H9 (cell line): Measurements from ENCODE around the gene METRNL. TPM values are rescaled to one million over a fixed set of nuclear protein-coding genes. Genes with fewer than 3 reads are reported as not detected.

Source experiments
- DNase-seq: peaks from one replicate; pipeline ENCODE4 v3.0.0-alpha.2; 2017
- H2AFZ ChIP-seq: one replicate; pipeline ENCODE4 v1.6.1; 2013; ENCODE audit warnings: mild to moderate bottlenecking, low read length, control low read depth, moderate library complexity
- H2AK5ac ChIP-seq: 2 replicates; pipeline ENCODE4 v1.6.1; 2013; ENCODE audit warnings: low read length, control low read depth, mixed read lengths; ENCODE audit not compliant: insufficient read length
- H2BK120ac ChIP-seq: one replicate; pipeline ENCODE4 v1.6.1; 2013; ENCODE audit warnings: low read depth, mild to moderate bottlenecking, low read length, control low read depth, inconsistent platforms; ENCODE audit not compliant: poor library complexity, severe bottlenecking
- H2BK12ac ChIP-seq: 2 replicates; pipeline ENCODE4 v1.6.1; 2013; ENCODE audit warnings: low read length, control low read depth, mixed read lengths, low read depth; ENCODE audit not compliant: insufficient read length
- H2BK15ac ChIP-seq: 2 replicates; pipeline ENCODE4 v1.6.1; 2013; ENCODE audit warnings: low read depth, low read length, control low read depth
- H2BK20ac ChIP-seq: one replicate; pipeline ENCODE4 v1.6.1; 2013; ENCODE audit warnings: low read depth, mild to moderate bottlenecking, low read length, control low read depth, inconsistent platforms; ENCODE audit not compliant: poor library complexity, severe bottlenecking
- H2BK5ac ChIP-seq: 2 replicates; pipeline ENCODE4 v1.6.1; 2013; ENCODE audit warnings: low read length, control low read depth, mixed read lengths; ENCODE audit not compliant: insufficient read length
- H3K14ac ChIP-seq: 2 replicates; pipeline ENCODE4 v1.6.1; 2013; ENCODE audit warnings: low read length, control low read depth; ENCODE audit not compliant: insufficient read depth
- H3K18ac ChIP-seq: 2 replicates; pipeline ENCODE4 v1.6.1; 2013; ENCODE audit warnings: low read depth, mild to moderate bottlenecking, mixed read lengths, low read length, control low read depth; ENCODE audit not compliant: insufficient read length
- H3K23ac ChIP-seq: 2 replicates; pipeline ENCODE4 v1.6.1; 2013; ENCODE audit warnings: low read length, control low read depth, mixed read lengths, low read depth; ENCODE audit not compliant: insufficient read length
- H3K23me2 ChIP-seq: 2 replicates; pipeline ENCODE4 v1.6.1; 2013; ENCODE audit warnings: low read depth, mild to moderate bottlenecking, mixed read lengths, low read length, control low read depth; ENCODE audit not compliant: insufficient read length, poor library complexity, severe bottlenecking
- H3K27ac ChIP-seq: 2 replicates; pipeline ENCODE4 v1.5.1; 2013; ENCODE audit warnings: low read length, control low read depth, mixed read lengths, low read depth; ENCODE audit not compliant: insufficient read length
- H3K27me3 ChIP-seq: 2 replicates; pipeline ENCODE4 v1.6.1; 2013; ENCODE audit warnings: low read length, control low read depth, inconsistent platforms; ENCODE audit not compliant: insufficient read depth
- H3K4ac ChIP-seq: 2 replicates; pipeline ENCODE4 v1.6.1; 2013; ENCODE audit warnings: low read depth, mild to moderate bottlenecking, control low read depth, inconsistent platforms, low read length, moderate library complexity
- H3K4me1 ChIP-seq: 2 replicates; pipeline ENCODE4 v1.6.1; 2013; ENCODE audit warnings: low read length, control low read depth, inconsistent platforms; ENCODE audit not compliant: insufficient read depth
- H3K4me2 ChIP-seq: 2 replicates; pipeline ENCODE4 v1.6.1; 2013; ENCODE audit warnings: low read length, control low read depth, mixed read lengths; ENCODE audit not compliant: insufficient read length, insufficient read depth
- H3K56ac ChIP-seq: 2 replicates; pipeline ENCODE4 v1.6.1; 2013; ENCODE audit warnings: low read depth, mild to moderate bottlenecking, mixed read lengths, low read length, control low read depth; ENCODE audit not compliant: insufficient read length
- H3K79me1 ChIP-seq: 2 replicates; pipeline ENCODE4 v1.6.1; 2013; ENCODE audit warnings: low read depth, mild to moderate bottlenecking, moderate library complexity, low read length, control low read depth, inconsistent platforms; ENCODE audit not compliant: insufficient read depth, poor library complexity, severe bottlenecking
- H3K79me2 ChIP-seq: 2 replicates; pipeline ENCODE4 v1.6.1; 2013; ENCODE audit warnings: low read length, control low read depth, inconsistent platforms; ENCODE audit not compliant: insufficient read depth
- H3K9ac ChIP-seq: 2 replicates; pipeline ENCODE4 v1.6.1; 2013; ENCODE audit warnings: low read length, control low read depth, mixed read lengths; ENCODE audit not compliant: insufficient read length; ENCODE audit errors: extremely low read depth
- H3K9me3 ChIP-seq: one replicate; pipeline ENCODE4 v1.6.1; 2013; ENCODE audit warnings: low read depth, low read length, inconsistent platforms; ENCODE audit not compliant: control insufficient read depth
- H3T11ph ChIP-seq: one replicate; pipeline ENCODE4 v1.6.1; 2013; ENCODE audit warnings: mild to moderate bottlenecking, low read length, control low read depth, inconsistent platforms
- H4K20me1 ChIP-seq: one replicate; pipeline ENCODE4 v1.6.1; 2013; ENCODE audit not compliant: control insufficient read depth, insufficient read length, insufficient read depth
- H4K5ac ChIP-seq: 2 replicates; pipeline ENCODE4 v1.6.1; 2013; ENCODE audit warnings: low read depth, mild to moderate bottlenecking, mixed read lengths, low read length, control low read depth; ENCODE audit not compliant: insufficient read length
- H4K8ac ChIP-seq: replicated peaks from 2 replicates; pipeline ENCODE4 v1.6.1; 2013; ENCODE audit warnings: low read length, control low read depth, mixed read lengths, low read depth; ENCODE audit not compliant: insufficient read length
- H4K91ac ChIP-seq: 2 replicates; pipeline ENCODE4 v1.6.1; 2013; ENCODE audit warnings: low read depth, mild to moderate bottlenecking, moderate library complexity, mixed read lengths, low read length, control low read depth; ENCODE audit not compliant: insufficient read length
- H3K27ac Mint-ChIP-seq, 3 experiments: 2 replicates in 2 of 3; 3 replicates in 1 of 3; pipeline ENCODE4 v1.8.0; 2020 to 2021; ENCODE audit warnings: mixed read lengths in 3 of 3, mild to moderate bottlenecking in 1 of 3, moderate library complexity in 1 of 3
- H3K27me3 Mint-ChIP-seq: 2 replicates; pipeline ENCODE4 v1.8.0; 2021; ENCODE audit warnings: low read depth, mild to moderate bottlenecking, moderate library complexity, mixed read lengths
- H3K36me3 Mint-ChIP-seq, 3 experiments: 2 replicates in 2 of 3; 3 replicates in 1 of 3; pipeline ENCODE4 v1.8.0; 2020 to 2021; ENCODE audit warnings: low read depth in 3 of 3, mixed read lengths in 3 of 3; ENCODE audit not compliant: insufficient read depth in 1 of 3
- H3K4me1 Mint-ChIP-seq, 2 experiments: 2 replicates each; pipeline ENCODE4 v1.8.0; 2020; ENCODE audit warnings: mixed read lengths in 2 of 2
- H3K4me3 Mint-ChIP-seq, 2 experiments: 2 replicates in 1 of 2; 3 replicates in 1 of 2; pipeline ENCODE4 v1.8.0; 2020 to 2021; ENCODE audit warnings: mild to moderate bottlenecking in 2 of 2, mixed read lengths in 2 of 2, moderate library complexity in 1 of 2
- H3K9me3 Mint-ChIP-seq, 2 experiments: 2 replicates in 1 of 2; 3 replicates in 1 of 2; pipeline ENCODE4 v1.8.0; 2020; ENCODE audit warnings: mild to moderate bottlenecking in 2 of 2, mixed read lengths in 2 of 2, moderate library complexity in 1 of 2
- WGBS: extraction: QIAGEN DNeasy Blood & Tissue Kit; methylation state at CpG from one replicate; pipeline ENCODE4 v1.1.7; 2013; ENCODE audit warnings: missing lambda C conversion rate, low lambda C conversion rate, mixed read lengths; ENCODE audit not compliant: insufficient read length; ENCODE audit errors: extremely low coverage; 5-methylcytosine and 5-hydroxymethylcytosine counted together
- total RNA-seq: library from RNA; stranded (reverse); gene quantifications from 2 replicates; pipeline ENCODE4 v1.2.1, GENCODE V29; 2021
- TF ChIP-seq, protein P1 (sequence below): fragments of 200-600 bp; sonication (generic); conservative IDR thresholded peaks from 3 replicates; pipeline ENCODE4 v1.8.0; 2021; ENCODE audit warnings: antibody characterized with exemption, mild to moderate bottlenecking

The METRNL gene
- total RNA-seq, 1 experiment from 2014 or later: 21.4 TPM

DNA sequence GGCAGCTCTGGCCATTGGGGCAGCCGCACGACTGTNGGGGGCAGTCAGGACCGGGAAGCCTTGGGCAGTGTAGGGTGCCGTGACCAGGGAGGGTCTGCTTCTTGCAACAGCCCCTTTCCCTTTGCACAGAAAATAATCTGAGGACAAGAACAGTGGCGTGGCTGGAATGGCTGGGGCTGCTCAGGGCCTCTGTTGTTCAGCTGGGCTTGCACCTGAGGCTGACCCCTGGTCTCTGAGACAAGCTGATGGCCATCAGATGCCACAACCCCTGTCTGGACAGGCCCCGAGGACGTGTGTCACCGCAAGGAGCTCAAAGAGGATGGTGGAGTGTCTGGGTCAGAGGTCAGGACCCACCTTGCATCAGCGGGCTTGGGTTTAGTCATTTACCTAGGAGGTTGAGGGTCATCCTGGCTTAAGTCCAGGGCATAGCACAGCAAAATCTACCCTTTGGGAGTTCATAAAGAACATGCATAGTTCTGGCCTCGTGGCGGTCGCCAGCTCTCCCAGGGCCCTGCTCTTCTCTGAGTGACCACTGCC is 46.9 kb downstream of the METRNL start:
- peaks cover 14 to 17% of the 10 kb centered on the region in 2 experiments for H3K4me1 Mint-ChIP-seq
- no peak for DNase-seq
- Histone ChIP-seq H2BK120ac (no peak overlapping the region), H3K4ac (no peak overlapping the region), H3K23ac (no peak overlapping the region), H3K23me2 (no peaks in the 10 kb centered on the region), H2BK20ac (no peak overlapping the region), H3K4me2 (no peak overlapping the region), H4K5ac (no peak overlapping the region), H3K9ac (no peak overlapping the region), H3K4me1 (peaks cover 4% of the 10 kb centered on the region; the same call in 1 of the 2 replicates), H3K9me3 (no peaks in the 10 kb centered on the region), H4K20me1 (no peaks in the 10 kb centered on the region), H3K79me2 (no peaks in the 10 kb centered on the region), H4K91ac (no peak overlapping the region), H3T11ph (no peak overlapping the region), H2AFZ (no peak overlapping the region), H3K56ac (no peak overlapping the region), H2BK5ac (no peak overlapping the region), H4K8ac (no peak overlapping the region), H3K14ac (no peak overlapping the region), H3K27me3 (peaks cover 9% of the 10 kb centered on the region; the same call in 1 of the 2 replicates), H2BK12ac (no peak overlapping the region), H3K18ac (no peak overlapping the region), H3K27ac (no peak overlapping the region), H2AK5ac (no peak overlapping the region), H2BK15ac (no peak overlapping the region), H3K79me1 (no peaks in the 10 kb centered on the region)
- peaks cover 36% of the 10 kb centered on the region for H3K27me3 Mint-ChIP-seq
- TF ChIP-seq, protein P1, sequence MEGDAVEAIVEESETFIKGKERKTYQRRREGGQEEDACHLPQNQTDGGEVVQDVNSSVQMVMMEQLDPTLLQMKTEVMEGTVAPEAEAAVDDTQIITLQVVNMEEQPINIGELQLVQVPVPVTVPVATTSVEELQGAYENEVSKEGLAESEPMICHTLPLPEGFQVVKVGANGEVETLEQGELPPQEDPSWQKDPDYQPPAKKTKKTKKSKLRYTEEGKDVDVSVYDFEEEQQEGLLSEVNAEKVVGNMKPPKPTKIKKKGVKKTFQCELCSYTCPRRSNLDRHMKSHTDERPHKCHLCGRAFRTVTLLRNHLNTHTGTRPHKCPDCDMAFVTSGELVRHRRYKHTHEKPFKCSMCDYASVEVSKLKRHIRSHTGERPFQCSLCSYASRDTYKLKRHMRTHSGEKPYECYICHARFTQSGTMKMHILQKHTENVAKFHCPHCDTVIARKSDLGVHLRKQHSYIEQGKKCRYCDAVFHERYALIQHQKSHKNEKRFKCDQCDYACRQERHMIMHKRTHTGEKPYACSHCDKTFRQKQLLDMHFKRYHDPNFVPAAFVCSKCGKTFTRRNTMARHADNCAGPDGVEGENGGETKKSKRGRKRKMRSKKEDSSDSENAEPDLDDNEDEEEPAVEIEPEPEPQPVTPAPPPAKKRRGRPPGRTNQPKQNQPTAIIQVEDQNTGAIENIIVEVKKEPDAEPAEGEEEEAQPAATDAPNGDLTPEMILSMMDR: no peak
- peaks cover 0 to 4% (median 0%) of the 10 kb centered on the region in 3 experiments; a peak in 2 of 7 replicates for H3K36me3 Mint-ChIP-seq
- H3K9me3 Mint-ChIP-seq: peaks cover 2 to 4% of the 10 kb centered on the region in 2 experiments; a peak in 4 of 5 replicates
- no peak overlapping the region for H3K4me3 Mint-ChIP-seq
- WGBS: no CpG with 5 or more reads among the region's 12 CpGs
- peak overlapping the region in 1 of 3 experiments; percentile 96; a peak in 1 of 7 replicates for H3K27ac Mint-ChIP-seq
